Endothelial cell of umbilical vein (primary cell): ENCODE data around the gene ITPKA. TPM values are rescaled to one million over a fixed set of nuclear protein-coding genes. Genes with fewer than 3 reads are reported as not detected.

ENCODE experiments used
- BruUV-seq: library from RNA; stranded (reverse); fragments of 400-500 nt; replicated peaks from 2 replicates; lab custom pipeline; 2021; lab: Mats Ljungman, UMichigan
- CTCF ChIA-PET: fragments of 300-600, 350-600 bp; sonication (Branson Sonifier 250); formaldehyde crosslinking; loops from one replicate; lab custom pipeline; 2021; ENCODE audit warnings: antibody characterized with exemption, inconsistent platforms; lab: Charles Lee
- POLR2A ChIA-PET: fragments of 300-600, 350-600 bp; sonication (Branson Sonifier 250); formaldehyde crosslinking; loops from one replicate; lab custom pipeline; 2021; ENCODE audit warnings: antibody characterized with exemption, inconsistent platforms; lab: Charles Lee
- DNase-seq: peaks from one replicate; pipeline ENCODE4 v3.0.0-alpha.2; 2011; ENCODE audit warnings: low read depth, low spot score
- FAIRE-seq: peaks from 2 replicates; lab custom pipeline; 2011; peaks lifted over from hg19 to GRCh38; lab: Jason Lieb, UNC
- H2AFZ ChIP-seq: 2 replicates; pipeline ENCODE4 v1.6.0; 2012; ENCODE audit warnings: low read depth, low read length, control low read depth, inconsistent platforms
- H3K27ac ChIP-seq: 2 replicates; pipeline ENCODE4 v1.5.1; 2011; ENCODE audit warnings: low read depth, mild to moderate bottlenecking, control low read depth, low read length, moderate library complexity; ENCODE audit not compliant: insufficient read depth
- H3K27me3 ChIP-seq, 2 experiments: 2 replicates each; pipeline versions ENCODE4 v1.6.0 to v1.6.1; 2011; ENCODE audit warnings: low read length in 2 of 2, mixed read lengths in 1 of 2; ENCODE audit not compliant: control insufficient read depth in 2 of 2, insufficient read depth in 2 of 2
- H3K36me3 ChIP-seq, 2 experiments: 2 replicates in 1 of 2; 3 replicates in 1 of 2; pipeline ENCODE4 v1.5.1; 2011; ENCODE audit warnings: low read length in 2 of 2, mild to moderate bottlenecking in 1 of 2, moderate library complexity in 1 of 2; ENCODE audit not compliant: control insufficient read depth in 2 of 2, insufficient read depth in 2 of 2; ENCODE audit errors: extremely low read depth in 1 of 2
- H3K4me1 ChIP-seq: 3 replicates; pipeline ENCODE4 v1.5.1; 2011; ENCODE audit warnings: mild to moderate bottlenecking, low read length; ENCODE audit not compliant: control insufficient read depth, insufficient read depth; ENCODE audit errors: extremely low read depth
- H3K4me2 ChIP-seq: 2 replicates; pipeline ENCODE4 v1.6.1; 2011; ENCODE audit warnings: low read length, control low read depth, mixed read lengths; ENCODE audit not compliant: insufficient read depth
- H3K4me3 ChIP-seq, 3 experiments: fragments of 200-600 bp in 1 of 3; sonication (generic), shearing (Covaris generic) in 1 of 3; replicated peaks in 1 of 3; 2 replicates each; pipeline ENCODE4 v1.5.1; 2011 to 2016; ENCODE audit warnings: control low read depth in 3 of 3, low read length in 3 of 3, mild to moderate bottlenecking in 2 of 3, inconsistent platforms in 1 of 3, low read depth in 1 of 3, moderate library complexity in 1 of 3; ENCODE audit not compliant: insufficient read depth in 1 of 3
- H3K79me2 ChIP-seq: 2 replicates; pipeline ENCODE4 v1.6.0; 2012; ENCODE audit warnings: low read length, inconsistent platforms; ENCODE audit not compliant: control insufficient read depth, insufficient read depth
- H3K9ac ChIP-seq: replicated peaks from 2 replicates; pipeline ENCODE3; 2011; ENCODE audit warnings: low read length, control low read depth; ENCODE audit not compliant: insufficient read depth; ENCODE audit errors: extremely low read depth
- H3K9me1 ChIP-seq: replicated peaks from 3 replicates; pipeline ENCODE4 v1.6.0; 2011; ENCODE audit warnings: mild to moderate bottlenecking, low read length; ENCODE audit not compliant: control insufficient read depth, insufficient read depth; ENCODE audit errors: extremely low read depth
- H3K9me3 ChIP-seq: replicated peaks from 2 replicates; pipeline ENCODE4 v1.5.1; 2012; ENCODE audit warnings: low read length, inconsistent platforms; ENCODE audit not compliant: control insufficient read depth, insufficient read depth
- H4K20me1 ChIP-seq: replicated peaks from 2 replicates; pipeline ENCODE3; 2011; ENCODE audit warnings: mild to moderate bottlenecking, low read length; ENCODE audit not compliant: control insufficient read depth, insufficient read depth; ENCODE audit errors: extremely low read depth
- EZH2 ChIP-seq: IDR thresholded peaks from 2 replicates; pipeline ENCODE4 v1.6.1; 2012; ENCODE audit warnings: borderline replicate concordance, low read depth, mild to moderate bottlenecking, moderate library complexity, low read length, inconsistent platforms; ENCODE audit not compliant: severe bottlenecking
- GATA2 ChIP-seq: IDR thresholded peaks from 2 replicates; pipeline ENCODE4 v1.7.0; 2011; ENCODE audit warnings: low read depth, mild to moderate bottlenecking, moderate library complexity, mixed read lengths, low read length; ENCODE audit not compliant: insufficient read length, insufficient read depth
- POLR2A ChIP-seq: IDR thresholded peaks from 2 replicates; pipeline ENCODE4 v1.6.1; 2012; ENCODE audit warnings: low read depth, mild to moderate bottlenecking, control low read depth, low read length
- POLR2AphosphoS5 ChIP-seq: IDR thresholded peaks from 2 replicates; pipeline ENCODE4 v1.6.1; 2012; ENCODE audit warnings: low read depth, mild to moderate bottlenecking, control low read depth, low read length, moderate library complexity; ENCODE audit not compliant: insufficient read depth
- dilution Hi-C: fragments of 300-500 bp; cut with MboI; formaldehyde crosslinking; loops from one replicate; pipeline ENCODE4 v1.15.0; 2019; ENCODE audit warnings: low sequenced_read_pairs; ENCODE audit not compliant: extremely low pct_ligation_motif_present
- intact Hi-C: fragments of 100-400 bp; cut with micrococcal nuclease; formaldehyde crosslinking; loops from one replicate; pipeline ENCODE4 v1.10.0; 2022
- polyA plus RNA-seq, 4 experiments: library from polyadenylated mRNA; depleted of rRNA in 3 of 4; stranded (reverse) in 3 of 4; unstranded in 1 of 4; fragments of >200 nt; gene quantifications; 2 replicates each; pipeline versions ENCODE4 v1.2.1 to v1.2.3, GENCODE V29; 2011 to 2012; ENCODE audit warnings: missing spikeins in 1 of 4
- total RNA-seq: library from RNA; stranded (reverse); gene quantifications from 2 replicates; pipeline ENCODE4 v1.2.3, GENCODE V29; 2021
- TF ChIP-seq, protein P1 (sequence below): IDR thresholded peaks from 2 replicates; pipeline ENCODE4 v1.6.1; 2011; ENCODE audit not compliant: insufficient read depth, insufficient read length
- TF ChIP-seq, protein P2 (sequence below), 2 donors: IDR thresholded peaks; 1 replicate in 1 of 2; 2 replicates in 1 of 2; pipeline ENCODE4 v1.5.1; 2011; ENCODE audit warnings: low read length in 2 of 2, mild to moderate bottlenecking in 2 of 2, moderate library complexity in 2 of 2, control low read depth in 1 of 2, inconsistent platforms in 1 of 2, low read depth in 1 of 2; ENCODE audit not compliant: insufficient read depth in 1 of 2; ENCODE audit errors: extremely low read depth in 1 of 2

Gene ITPKA
- total and polyA plus RNA-seq, 2 donors (not counting 3 experiments of a cell fraction or from before 2014, with no cell fraction given) = 0.14 to 0.66 TPM

DNA sequence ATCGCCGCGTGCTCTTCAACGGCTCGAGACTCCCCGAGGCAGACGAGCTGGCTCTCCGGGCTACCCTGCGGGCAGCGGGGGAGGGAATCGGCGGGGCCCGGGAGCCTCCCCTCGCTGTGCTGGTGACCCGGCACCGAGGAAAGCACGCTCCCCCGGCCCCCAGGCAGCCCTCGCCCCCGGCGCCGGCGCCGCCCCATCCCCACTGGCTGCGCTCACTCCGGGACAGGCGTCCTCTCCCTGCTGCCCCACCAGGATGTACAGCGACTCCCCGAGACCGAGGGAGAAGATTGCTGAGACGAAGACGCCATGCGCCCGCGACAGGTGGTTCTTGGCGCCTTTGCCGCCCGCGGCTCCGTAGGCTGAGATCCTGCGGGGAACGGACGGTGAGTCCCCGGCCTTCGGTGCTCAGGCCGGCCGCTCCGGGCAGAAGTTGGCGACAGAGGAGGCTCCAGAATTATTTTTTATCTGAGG lies 18.3 kb downstream of the ITPKA start:
- FAIRE-seq (no peak), DNase-seq (no peak)
- Histone ChIP-seq H3K9ac (no peak overlapping the region), H3K27me3 (peaks cover 37% of the 10 kb centered on the region in 2 experiments), H3K27ac (no peak overlapping the region), H3K4me1 (peaks cover 8% of the 10 kb centered on the region), H3K4me3 (no peak overlapping the region), H3K9me3 (no peaks in the 10 kb centered on the region), H4K20me1 (no peaks in the 10 kb centered on the region), H3K36me3 (no peaks in the 10 kb centered on the region), H3K4me2 (no peak overlapping the region), H3K9me1 (no peaks in the 10 kb centered on the region), H3K79me2 (no peaks in the 10 kb centered on the region), H2AFZ (no peak overlapping the region)
- CTCF ChIA-PET = interaction anchor here (2.5 kb wide), 1 partner anchor 46 kb away, joined by 10 read pairs; no protein-coding TSS in a partner anchor
- intact Hi-C loops = no loop called here
- dilution Hi-C loops = no loop called here
- TF ChIP-seq GATA2 (no peak), POLR2AphosphoS5 (no peak), POLR2A (no peak), EZH2 (peak; percentile 66)
- TF ChIP-seq, protein P1, sequence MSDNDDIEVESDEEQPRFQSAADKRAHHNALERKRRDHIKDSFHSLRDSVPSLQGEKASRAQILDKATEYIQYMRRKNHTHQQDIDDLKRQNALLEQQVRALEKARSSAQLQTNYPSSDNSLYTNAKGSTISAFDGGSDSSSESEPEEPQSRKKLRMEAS = no peak
- no TSS peak for BruUV-seq
- POLR2A ChIA-PET = no interaction called here

DNA sequence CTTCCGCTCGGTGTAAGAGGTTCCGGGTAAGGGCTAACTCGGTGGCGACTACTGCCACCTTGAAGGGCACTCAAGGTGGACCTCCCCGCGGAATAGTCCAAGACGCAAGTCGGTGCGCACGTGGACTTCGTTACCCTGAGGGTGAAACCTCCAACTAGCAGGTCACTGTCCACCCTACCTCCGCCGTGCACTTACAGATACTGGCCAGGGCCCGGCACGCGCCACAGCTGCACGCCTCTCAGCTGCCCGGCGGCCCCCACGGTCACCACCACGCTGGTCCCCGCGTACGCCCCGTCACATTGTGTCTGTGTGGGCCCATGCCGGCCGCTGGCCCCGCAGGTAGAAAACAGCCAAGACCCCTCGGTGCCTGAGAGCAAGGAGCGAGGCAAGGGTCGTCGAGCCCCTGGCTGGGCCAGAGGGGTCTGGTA lies 18.9 kb downstream of the ITPKA start:
- Histone ChIP-seq H3K9me1 (no peaks in the 10 kb centered on the region), H3K9me3 (no peaks in the 10 kb centered on the region), H3K4me3 (no peak overlapping the region), H3K79me2 (no peaks in the 10 kb centered on the region), H3K27me3 (peaks cover 37% of the 10 kb centered on the region in 2 experiments), H3K9ac (no peak overlapping the region), H4K20me1 (no peaks in the 10 kb centered on the region), H3K4me1 (peaks cover 8% of the 10 kb centered on the region), H2AFZ (no peak overlapping the region), H3K27ac (no peak overlapping the region), H3K4me2 (peak overlapping the region; percentile 74), H3K36me3 (no peaks in the 10 kb centered on the region)
- TF ChIP-seq EZH2 = peak; percentile 96
- TF ChIP-seq, protein P2, sequence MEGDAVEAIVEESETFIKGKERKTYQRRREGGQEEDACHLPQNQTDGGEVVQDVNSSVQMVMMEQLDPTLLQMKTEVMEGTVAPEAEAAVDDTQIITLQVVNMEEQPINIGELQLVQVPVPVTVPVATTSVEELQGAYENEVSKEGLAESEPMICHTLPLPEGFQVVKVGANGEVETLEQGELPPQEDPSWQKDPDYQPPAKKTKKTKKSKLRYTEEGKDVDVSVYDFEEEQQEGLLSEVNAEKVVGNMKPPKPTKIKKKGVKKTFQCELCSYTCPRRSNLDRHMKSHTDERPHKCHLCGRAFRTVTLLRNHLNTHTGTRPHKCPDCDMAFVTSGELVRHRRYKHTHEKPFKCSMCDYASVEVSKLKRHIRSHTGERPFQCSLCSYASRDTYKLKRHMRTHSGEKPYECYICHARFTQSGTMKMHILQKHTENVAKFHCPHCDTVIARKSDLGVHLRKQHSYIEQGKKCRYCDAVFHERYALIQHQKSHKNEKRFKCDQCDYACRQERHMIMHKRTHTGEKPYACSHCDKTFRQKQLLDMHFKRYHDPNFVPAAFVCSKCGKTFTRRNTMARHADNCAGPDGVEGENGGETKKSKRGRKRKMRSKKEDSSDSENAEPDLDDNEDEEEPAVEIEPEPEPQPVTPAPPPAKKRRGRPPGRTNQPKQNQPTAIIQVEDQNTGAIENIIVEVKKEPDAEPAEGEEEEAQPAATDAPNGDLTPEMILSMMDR (IDR thresholded peaks at IDR 0.05; ENCODE audit: extremely low read depth in 1 of 2, insufficient read depth in 1 of 2, low read depth in 1 of 2, low read length in 2 of 2) = no peak
- FAIRE-seq = no peak
- dilution Hi-C loops (no loop called here), intact Hi-C loops (no loop called here)
- ChIA-PET CTCF (interaction anchor here (2.5 kb wide), 1 partner anchor 47 kb away, joined by 10 read pairs; no protein-coding TSS in a partner anchor), POLR2A (no interaction called here)
- no TSS peak for BruUV-seq
- no peak for DNase-seq
